Measurements from ENCODE around the gene TUBB4B.
A peak's percentile ranks its signal among the peaks of the same experiment; 100 is the strongest.

Gene TUBB4B

GRCh38 chr9:137200311-137201204 is 40.5 kb upstream of the TUBB4B start, which contains the start of gene TPRN (continued):
- TF ChIP-seq ATF2 (tag by site-specific recombination; IDR thresholded peaks at IDR 0.05; ENCODE audit: low read depth) (no peak), ZNF416 (tag by site-specific recombination; IDR thresholded peaks at IDR 0.05) (no peak), ZNF621 (tag by site-specific recombination; IDR thresholded peaks at IDR 0.05) (no peak), SP7 (tag by site-specific recombination; IDR thresholded peaks at IDR 0.05) (no peak), PRDM10 (tag by site-specific recombination; IDR thresholded peaks at IDR 0.05) (no peak), ZNF175 (tag by site-specific recombination; IDR thresholded peaks at IDR 0.05) (no peak), KLF8 (tag by site-specific recombination; IDR thresholded peaks at IDR 0.05) (peak; percentile 92), ZNF561 (tag by site-specific recombination; IDR thresholded peaks at IDR 0.05; ENCODE audit: borderline replicate concordance) (no peak), BCL11A (tag by site-specific recombination; IDR thresholded peaks at IDR 0.05; ENCODE audit: low read depth) (peak; percentile 85), ZNF10 (tag by site-specific recombination; IDR thresholded peaks at IDR 0.05) (no peak), PRDM2 (tag by site-specific recombination; IDR thresholded peaks at IDR 0.05; ENCODE audit: borderline replicate concordance) (no peak), FEZF1 (tag by site-specific recombination; IDR thresholded peaks at IDR 0.05) (no peak), ZNF26 (tag by site-specific recombination; IDR thresholded peaks at IDR 0.05) (no peak), ZNF660 (tag by site-specific recombination; IDR thresholded peaks at IDR 0.05) (peak; percentile 56; the same call in 1 of the 2 replicates), ZBTB21 (tag by site-specific recombination; IDR thresholded peaks at IDR 0.05) (no peak), IKZF3 (tag by site-specific recombination; IDR thresholded peaks at IDR 0.05) (no peak), ZFP37 (tag by site-specific recombination; IDR thresholded peaks at IDR 0.05) (no peak), ZBTB48 (tag by site-specific recombination; IDR thresholded peaks at IDR 0.05) (peak; percentile 97), MZF1 (tag by site-specific recombination; IDR thresholded peaks at IDR 0.05; ENCODE audit: borderline replicate concordance) (no peak), HOXD13 (CRISPR knock-in tag; IDR thresholded peaks at IDR 0.05; ENCODE audit: borderline replicate concordance) (no peak), ZNF629 (tag by site-specific recombination; IDR thresholded peaks at IDR 0.05) (no peak; the same call in 1 of the 2 replicates), ZNF791 (tag by site-specific recombination; IDR thresholded peaks at IDR 0.05) (no peak), ZBTB44 (tag by site-specific recombination; IDR thresholded peaks at IDR 0.05) (no peak), ZFP41 (tag by site-specific recombination; IDR thresholded peaks at IDR 0.05; ENCODE audit: borderline replicate concordance) (no peak), ZNF658 (tag by site-specific recombination; IDR thresholded peaks at IDR 0.05) (no peak), ZNF792 (tag by site-specific recombination; IDR thresholded peaks at IDR 0.05) (no peak)

Measured in HEK293 (cell line).